NK-92 treated with Interleukin-12 subunit alpha and Interleukin-12 subunit beta, amount 100 ng/mL, for 24 hours (cell line): ENCODE results near the gene CLK2.
"Not testable (repeated sequence)": the region's sequence is repeated elsewhere in the genome, so short reads cannot be mapped to it uniquely, and the experiment has no call there.

Experiments
- DNase-seq: peaks from one replicate; lab custom pipeline; 2025; lab: John Stamatoyannopoulos, UW

Gene CLK2

DNA sequence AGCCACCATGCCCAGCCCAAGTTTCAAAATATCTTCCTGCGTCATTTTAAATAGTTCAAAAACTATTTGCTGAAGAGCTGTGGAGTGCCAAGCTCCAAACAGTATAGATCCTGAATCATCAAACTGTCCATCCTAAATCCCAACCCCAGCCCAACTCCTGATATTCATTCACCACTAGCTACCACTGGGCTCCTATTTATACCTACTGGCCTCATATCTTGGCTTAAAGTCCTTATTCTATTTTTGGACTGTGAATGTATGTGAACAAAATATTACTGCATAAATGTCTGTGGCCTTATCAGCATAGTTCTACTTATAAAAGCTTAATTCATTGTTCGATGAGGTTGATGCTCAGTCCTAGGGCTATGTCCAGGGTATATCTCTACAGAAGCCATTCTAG is 5.9 kb downstream of the CLK2 start:
- no peak for DNase-seq

DNA sequence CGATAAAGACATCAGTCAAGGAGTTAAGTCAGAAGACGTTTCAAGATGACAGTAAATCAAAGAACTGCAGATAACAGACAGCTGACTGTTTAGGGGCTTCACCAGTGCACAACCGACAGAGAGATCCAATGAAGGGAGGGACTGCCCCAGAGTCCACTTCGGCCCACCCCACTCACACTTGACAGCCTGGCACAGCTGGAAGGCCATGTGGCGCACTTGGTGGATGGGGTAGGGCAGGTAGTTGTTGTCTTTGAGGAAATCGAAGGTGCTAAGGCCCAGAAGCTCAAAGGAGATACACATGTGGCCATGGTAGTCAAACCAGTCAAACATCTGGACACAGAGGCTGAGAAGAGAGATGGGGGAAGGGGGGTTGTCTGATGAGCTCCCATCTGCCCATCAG is 6.8 kb downstream of the CLK2 start:
- DNase-seq = no peak

DNA sequence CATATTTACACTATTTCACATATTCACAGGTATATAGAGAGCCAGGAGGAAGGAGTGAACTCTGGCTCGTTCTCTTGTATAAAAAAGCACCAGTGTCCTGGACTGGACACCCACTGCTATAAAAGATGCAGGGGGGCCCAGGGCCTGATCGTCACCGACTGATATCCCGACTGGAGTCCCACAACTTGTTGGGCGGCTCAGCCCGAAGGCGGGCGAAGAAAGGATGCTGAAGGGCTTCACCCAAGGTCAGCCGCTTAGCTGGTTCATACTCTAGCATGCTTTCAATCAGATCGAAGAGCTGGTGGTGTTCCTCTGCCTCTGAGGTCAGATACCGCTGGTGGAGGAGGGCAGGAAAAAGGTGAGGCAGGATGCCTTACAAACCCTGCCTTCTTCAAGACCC is 10.2 kb downstream of the CLK2 start:
- no peak for DNase-seq

DNA sequence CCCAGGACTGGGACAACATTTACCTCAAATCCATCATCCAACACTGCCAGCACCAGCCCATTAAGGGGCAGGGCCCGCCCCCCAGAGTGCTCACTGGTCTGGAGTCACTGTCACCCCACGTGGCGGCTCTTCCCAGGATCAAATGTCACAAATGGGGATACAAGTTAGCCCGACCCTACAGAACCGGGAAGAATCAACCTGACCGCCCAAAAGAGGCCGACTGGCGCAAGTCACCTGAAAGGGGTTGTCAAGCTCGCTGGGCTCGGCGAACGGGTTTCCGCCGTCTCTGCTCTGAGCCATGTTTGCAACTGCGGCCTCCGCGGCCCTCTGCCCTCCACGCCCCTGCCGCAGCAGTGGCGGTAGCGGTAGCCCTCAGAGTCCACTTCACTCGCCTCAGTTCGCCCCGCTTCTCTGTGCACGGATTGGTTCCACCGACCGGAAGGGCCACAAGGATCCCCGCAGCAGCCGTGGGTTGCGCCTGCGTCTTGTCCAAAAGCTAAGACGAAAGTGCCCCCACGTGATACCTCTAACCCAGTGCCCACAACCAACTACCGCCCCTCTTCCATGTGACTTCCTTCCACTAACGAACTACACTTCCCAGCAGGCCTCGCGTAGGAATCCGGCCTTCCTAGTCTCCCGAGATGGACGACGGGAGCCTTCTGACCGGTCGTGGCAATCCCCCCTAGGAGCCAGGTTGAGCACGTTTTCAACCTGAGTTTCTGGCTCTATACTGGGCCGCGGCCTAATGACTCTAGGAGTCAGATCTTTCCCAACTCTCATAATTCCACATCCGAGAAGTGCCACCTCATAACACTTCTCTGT is 11.2 kb downstream of the CLK2 start, which contains the start of gene SCAMP3:
SCAMP3 (minus strand) TSS at position 509 of the 822 bp plus-strand sequence; CDS start at position 300, 209 bp downstream.
- DNase-seq = peak; percentile 94

DNA sequence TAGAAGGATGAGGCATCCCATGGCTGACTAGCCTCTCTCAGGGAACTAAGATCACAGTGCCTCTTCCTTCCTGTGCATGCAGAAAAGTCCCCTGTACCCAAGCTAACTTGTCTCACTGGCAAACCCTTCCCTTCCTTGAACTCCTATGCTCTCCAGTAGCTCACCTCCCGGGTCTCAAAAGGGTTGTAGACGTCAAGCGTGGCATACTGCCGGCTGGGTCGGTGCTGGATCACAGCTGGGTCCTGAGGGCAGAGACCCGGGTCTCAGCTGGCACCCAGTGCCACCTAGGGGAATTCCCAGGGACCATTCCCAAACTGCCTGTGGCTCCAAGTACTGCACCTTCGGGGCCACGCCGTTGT is 11.8 kb downstream of the CLK2 start:
- DNase-seq = peak; percentile 30

DNA sequence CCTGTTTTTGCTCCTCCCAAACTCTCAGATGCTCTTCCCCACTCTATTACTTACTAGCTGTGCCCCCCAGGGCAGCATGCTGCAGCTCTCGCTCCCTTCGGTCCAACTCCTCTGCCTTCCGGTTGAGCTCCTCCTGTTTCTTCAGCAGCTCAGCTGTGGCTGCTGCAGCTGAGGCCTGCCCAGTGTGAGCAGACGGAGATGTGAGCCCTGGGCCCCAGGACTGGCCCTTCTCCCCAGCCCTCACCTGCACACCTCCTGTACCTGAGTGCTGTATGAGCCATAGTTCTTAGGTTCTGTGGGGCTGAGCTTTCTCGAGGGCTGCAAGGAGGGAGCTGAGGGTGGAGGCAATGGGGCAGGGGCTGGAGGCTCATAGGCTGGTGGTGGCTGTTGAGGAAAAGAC is 13.0 kb downstream of the CLK2 start:
- DNase-seq = no peak

DNA sequence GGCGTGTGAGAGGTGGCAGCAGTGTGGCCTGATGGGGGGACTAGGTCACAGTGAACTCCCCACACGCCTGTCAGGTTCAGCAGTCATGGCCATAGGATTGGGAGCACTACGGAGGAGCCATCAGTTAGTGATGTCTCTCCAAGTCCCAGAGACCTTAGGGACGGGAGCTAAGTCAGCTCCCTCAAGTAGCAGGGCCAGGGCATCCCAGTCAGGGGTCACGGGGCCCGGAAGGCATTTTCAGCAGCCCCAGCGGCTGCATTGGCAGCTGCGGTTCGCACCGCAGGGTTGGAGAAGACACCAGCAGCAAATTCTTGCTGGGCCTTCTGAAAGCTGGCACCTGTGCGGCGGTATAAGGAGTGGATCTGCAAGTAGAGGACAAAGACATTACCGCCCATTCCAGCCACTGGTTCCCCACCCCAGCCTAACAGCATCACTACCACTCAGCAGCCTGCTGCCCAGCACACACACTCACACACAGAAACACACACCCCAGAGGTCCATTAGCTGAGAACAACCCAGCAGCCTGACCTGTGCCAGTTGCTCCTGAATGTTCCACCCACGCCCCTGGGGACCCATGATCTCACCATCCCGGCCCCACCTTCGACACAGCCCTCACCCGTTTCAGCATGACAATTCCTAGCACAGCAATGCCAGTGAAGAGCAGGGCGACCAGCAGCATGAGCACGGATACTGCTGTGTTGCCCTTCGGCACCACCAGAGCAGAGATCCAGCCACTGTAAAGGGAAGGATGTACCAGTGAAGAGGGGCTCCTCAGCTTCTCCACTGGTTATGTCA is 17.0 kb downstream of the CLK2 start:
- DNase-seq = no peak

DNA sequence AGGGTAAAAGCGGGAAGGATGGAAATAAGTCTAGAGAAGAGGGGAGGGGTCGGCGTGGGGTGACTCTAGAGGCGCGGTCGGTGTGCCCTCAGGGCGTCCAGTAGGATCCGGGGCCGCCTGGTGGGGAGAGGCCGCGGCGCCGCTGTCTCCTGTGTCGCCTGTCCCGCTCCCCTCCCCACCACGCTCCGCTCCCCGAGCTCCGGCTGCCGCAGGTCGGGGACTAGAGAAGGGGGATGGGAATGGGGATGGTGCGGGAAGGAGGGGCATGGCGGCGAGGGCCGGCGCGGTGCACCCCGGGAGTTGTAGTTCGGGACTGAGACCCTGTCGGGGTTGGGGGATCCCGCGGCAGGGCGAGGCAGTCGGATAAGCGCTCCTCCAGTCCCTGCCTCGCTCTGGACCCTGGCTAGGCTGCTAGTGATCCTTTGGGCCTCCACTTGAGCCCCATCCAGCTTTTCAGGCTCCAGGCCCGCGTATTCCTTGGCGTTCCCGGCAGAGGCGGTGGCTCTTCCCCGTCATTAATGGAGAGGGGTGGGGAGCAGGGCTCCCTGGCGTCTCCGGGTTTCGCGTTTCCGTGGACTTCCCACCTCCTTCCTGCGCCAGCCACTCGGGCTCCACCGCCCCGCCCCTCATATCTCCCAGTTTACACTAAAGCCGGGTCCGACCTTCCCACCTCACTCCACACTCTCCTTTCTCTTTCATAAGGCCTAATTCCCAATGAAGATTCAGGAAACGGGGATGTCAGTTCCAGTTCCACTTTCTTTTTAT is 17.9 kb downstream of the CLK2 start, which contains the start of gene ENTREP3:
ENTREP3 (minus strand) TSS at position 241 of the 765 bp plus-strand sequence. CDS start 606 bp downstream, outside the sequence.
- peak; percentile 27 for DNase-seq

DNA sequence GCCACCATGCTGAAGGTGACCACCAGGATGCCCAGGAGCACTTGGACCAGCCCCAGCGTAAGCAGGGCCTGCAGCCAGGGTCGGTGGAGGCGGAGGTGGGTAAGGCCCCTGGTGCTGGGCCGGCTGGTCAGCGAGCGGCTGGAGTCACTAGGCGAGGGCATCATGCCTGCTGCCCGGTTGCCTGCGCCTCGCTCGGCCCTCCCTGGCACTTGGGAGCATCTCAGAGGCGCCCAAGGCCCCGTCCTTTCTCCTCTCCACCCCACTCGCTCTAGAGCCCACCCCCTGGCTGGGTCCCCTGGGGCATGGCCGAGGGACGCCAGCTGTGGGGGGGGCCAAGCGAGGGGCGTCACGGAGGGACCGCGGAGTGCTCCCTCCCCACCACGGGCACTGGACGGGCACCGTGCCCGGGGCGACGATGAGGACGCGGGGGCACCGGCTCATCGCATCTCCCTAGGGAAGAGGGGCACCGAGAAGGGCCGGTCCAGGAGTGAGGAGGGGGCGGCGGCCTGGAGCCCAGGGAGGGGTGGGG is 18.5 kb downstream of the CLK2 start:
- DNase-seq = no peak

DNA sequence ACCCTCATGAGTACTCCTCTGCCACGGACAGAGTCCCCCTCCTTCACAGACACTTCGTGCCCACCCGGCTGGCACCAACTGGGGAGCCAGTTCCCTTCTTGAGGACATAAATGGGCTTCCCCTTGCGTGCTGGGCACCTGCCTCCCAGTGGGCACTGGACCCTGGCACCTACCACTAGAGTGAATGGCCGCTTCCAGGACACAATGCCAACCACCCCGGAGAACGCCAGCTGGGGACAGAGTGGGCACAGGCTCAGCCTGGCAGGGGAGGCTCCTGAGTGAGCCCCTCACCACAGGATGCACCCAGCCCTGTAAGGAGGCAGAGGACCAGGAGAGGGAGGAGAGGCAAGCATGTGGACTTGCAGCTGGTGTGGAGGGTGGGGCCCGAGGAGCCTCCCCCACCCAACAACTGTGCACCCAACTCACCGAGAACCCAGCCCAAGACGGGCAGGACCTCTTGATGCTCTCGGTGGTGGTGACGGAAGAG is 19.0 kb downstream of the CLK2 start:
- DNase-seq = no peak

DNA sequence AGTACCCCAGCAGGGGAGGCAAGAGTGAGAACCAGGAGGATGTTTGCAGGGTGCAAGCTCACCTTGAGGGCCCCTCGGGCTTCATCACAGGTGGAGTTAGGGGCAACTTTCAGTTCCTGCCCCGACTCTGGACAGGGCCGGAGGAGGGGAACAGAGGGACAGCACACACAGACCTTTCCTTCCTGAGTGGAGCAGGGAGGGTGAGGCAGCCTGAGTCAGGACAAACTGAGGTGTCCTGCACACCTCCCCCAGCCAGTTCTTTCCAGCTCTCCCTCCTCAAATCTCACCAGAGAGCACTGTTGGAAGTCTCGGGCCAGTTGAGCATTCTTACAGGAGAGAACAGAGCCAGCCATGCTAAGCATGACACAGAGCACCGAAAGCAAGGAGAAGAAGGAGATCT is 19.5 kb downstream of the CLK2 start:
- no peak for DNase-seq

DNA sequence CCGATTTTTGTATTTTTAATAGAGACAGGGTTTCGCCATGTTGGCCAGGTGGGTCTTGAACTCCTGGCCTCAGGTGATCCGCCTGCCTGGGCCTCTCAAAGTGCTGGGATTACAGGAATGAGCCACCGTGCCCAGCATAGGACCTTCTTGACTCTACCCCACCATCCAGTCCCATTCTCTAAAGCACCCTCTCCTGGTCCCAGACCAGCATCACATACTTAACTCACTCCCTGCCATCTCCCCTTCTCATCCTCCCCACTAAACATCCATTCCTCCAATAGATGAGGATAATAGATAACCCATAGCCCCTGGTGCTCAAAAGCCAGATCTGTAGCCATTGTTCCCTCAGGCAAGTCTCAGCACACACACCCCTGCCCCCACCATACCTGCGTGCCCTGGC is 20.1 kb downstream of the CLK2 start:
- DNase-seq = no peak

DNA sequence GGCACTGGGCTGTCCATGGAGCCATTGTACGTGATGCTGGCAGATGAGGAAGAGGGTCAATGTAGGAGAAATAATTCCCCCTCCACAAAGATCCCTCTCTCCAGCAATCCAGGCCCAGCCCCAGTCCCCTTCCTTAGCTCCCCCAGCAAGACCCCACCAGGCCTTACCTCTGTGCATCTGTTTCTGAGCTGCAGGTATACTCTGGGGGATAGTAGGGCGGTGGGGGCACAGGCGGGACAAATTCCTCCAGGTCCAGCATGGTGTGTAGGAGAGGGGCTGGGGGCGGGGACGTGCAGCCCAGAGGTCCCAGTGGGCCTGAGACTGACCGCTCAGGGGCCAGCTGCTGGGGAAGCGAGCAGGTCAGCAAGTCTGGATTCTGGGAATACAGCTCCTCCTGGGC is 21.7 kb downstream of the CLK2 start:
- DNase-seq = no peak

DNA sequence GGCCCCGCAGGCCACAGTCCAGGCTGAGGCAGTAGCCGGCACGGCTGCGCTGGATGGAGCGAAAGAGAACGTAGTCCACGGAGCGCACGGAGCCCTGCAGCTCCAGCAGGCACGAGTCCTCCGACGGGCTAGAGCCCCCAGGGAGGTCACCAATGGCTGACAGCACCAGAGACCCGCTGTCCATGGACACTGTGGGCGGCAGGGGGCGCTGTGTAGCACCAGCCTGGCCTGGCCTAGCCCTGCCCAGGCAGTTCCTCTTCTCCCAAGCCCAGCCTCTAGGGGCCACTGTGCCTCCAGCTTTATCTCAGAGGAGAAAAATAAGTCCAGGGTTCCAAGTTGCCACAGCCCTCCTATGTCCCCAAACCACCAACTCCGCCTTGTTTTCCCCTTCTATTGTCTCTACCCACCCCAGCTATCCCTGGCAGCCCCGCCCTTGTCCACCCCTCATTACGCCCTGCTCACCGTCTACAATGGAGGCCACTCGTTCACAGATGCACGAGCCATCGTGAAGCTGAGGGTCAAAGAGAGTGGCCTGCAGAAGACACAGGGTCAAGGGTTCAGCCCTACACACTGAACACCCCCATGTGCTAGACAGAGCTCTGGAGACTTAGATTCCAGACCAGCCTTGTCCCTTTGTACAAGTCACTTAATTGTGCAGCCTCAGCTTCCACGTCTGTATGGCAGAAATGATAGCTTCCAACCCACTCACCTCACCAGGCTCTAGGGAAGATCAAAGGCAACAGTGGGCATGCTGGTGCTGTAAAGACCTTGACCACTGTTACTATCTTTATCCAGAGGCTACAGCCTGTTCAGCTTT is 22.5 kb downstream of the CLK2 start:
- DNase-seq = peak; percentile 87

DNA sequence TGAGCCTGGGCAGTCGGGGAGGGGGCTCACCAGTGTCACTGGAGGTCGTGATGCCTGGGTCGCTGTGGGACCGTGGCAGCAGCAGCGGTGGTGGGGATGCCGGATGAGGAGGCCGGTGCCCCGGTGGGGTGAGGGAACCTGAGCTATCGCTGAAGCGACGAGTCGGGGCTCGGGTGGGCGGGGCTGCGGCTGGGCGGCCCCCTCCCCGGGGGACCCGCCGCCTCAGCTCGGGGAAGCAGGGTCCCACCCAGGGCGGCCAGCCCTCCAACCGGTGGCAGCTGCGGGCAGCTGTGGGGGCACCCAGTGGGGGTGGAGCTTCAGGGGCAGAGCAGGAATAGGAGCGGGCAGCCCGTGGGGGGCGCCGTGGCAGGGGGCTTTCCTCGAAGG is 23.1 kb downstream of the CLK2 start:
- no peak for DNase-seq

DNA sequence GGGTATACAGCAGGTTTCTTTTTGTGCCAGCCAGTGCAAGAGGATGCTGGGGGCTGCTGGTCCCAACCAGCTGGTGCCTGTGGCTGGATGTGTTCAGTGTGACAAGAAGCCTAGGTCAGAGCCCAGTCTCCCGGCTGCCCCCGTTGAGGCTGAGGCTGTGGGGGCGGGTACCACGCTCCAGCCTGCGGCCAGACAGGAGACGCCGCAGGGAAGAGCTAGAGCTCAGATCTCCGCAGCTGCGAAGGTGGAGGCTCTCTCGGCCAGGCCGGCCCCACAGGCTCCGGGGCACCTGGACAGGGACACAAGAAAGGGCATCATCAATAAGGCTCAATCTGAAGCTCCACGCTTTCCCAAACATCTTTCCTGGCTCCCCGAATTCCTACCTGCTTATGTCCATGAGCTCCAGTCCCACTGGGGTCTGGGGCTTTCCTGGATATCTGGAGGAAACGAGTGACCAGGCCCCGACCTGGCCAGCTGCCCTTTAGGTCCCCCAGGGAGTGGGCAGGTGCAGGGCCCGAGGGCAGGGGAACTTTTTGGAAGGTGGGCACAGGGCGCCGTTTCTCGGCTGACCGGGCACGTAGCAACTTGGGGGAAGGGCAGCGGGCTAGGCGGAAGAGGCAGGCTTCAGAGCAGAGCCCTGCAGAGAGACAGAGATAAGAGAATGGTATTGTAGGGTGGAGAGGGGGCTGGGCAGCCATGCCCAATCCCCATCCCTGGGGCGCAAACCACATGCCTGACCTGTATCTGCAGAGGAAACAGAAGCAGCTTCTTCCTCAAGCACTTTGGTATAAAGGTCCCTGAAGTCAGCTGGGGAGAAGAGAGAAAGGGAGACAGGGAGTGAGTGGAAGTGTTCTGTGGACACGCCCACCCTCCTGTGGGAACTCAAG is 25.4 kb downstream of the CLK2 start:
- DNase-seq = no peak

DNA sequence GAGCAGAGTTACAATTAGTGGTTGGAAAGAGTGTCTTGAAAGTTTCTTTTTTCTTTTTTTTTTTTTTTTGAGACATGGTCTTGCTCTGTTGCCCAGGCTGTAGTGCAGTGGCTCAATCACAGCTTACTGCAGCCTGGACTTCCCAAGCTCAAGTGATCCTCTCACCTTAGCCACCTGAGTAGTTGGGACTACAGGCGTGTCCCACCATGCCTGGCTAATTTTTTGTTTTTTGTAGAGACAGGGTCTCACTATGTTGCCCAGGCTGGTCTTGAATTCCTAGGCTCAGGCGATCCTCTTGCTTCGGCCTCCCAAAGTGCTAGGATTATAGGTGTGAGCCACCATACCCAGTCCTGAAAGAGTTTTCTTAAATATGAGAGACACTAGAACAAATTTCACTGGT is 26.5 kb downstream of the CLK2 start:
- not testable (repeated sequence) for DNase-seq

DNA sequence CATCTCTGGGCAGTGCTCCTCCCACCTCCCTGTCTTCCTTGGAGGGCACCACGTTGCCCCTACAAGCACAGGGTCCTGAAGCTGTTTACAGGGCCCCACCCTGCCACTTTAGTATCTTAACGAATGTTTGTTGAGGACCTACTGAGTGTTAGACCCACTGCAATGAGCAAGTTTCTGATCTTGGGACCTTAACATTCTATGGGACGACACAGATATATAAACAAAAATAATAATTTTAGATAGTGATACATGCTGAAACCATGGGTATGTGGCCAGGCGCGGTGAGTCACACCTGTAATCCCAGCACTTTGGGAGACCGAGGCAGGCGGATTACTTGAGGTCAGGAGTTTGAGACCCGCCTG is 28.2 kb downstream of the CLK2 start:
- no peak for DNase-seq

DNA sequence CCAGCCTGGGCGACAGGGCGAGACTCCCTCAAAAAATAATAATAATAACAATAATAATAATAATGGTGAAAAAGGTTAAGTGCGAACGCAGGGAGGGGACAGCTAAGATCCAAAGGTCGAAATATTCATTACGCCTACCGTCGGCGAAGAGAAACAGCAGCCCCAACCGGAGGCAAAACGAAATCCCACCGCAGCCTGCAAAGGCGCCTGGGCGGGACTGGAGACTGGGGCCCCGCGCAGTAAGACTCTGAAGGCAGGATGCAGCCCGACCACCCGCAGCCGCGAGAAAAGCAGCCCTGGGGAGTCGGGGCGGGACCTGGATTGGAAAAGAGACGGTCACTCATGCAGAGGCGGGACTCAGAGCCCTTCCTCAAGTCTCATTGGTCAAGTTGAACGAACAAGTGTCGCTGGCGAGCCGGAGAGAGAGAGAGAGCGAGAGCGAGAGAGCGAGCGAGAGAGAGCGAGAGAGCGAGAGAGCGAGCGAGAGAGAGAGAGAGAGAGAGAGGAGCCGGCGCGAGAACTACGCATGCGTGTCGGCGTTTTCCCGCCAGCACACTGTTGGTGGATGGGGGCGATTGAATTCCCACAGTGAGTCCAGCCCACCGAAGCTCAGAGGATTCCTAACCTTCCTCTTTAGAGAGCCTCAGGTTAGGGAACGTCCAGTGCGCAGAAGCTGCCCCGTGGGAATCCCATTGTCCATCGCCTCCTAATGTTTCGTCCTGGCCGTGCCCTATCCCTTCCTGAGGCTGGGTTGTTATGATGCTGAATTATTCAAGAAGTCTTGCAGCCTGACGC is 28.7 kb downstream of the CLK2 start:
- DNase-seq = peak; percentile 99
